ENCODE results near the gene PKLR.
"Not testable (repeated sequence)": the region's sequence is repeated elsewhere in the genome, so short reads cannot be mapped to it uniquely, and the experiment has no call there.

The PKLR gene

DNA sequence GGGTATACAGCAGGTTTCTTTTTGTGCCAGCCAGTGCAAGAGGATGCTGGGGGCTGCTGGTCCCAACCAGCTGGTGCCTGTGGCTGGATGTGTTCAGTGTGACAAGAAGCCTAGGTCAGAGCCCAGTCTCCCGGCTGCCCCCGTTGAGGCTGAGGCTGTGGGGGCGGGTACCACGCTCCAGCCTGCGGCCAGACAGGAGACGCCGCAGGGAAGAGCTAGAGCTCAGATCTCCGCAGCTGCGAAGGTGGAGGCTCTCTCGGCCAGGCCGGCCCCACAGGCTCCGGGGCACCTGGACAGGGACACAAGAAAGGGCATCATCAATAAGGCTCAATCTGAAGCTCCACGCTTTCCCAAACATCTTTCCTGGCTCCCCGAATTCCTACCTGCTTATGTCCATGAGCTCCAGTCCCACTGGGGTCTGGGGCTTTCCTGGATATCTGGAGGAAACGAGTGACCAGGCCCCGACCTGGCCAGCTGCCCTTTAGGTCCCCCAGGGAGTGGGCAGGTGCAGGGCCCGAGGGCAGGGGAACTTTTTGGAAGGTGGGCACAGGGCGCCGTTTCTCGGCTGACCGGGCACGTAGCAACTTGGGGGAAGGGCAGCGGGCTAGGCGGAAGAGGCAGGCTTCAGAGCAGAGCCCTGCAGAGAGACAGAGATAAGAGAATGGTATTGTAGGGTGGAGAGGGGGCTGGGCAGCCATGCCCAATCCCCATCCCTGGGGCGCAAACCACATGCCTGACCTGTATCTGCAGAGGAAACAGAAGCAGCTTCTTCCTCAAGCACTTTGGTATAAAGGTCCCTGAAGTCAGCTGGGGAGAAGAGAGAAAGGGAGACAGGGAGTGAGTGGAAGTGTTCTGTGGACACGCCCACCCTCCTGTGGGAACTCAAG lies 53.3 kb downstream of the PKLR start:
- no peak for TF ChIP-seq EZH2 (IDR thresholded peaks at IDR 0.05; ENCODE audit: borderline replicate concordance, low read length)
- TF ChIP-seq, protein P1, sequence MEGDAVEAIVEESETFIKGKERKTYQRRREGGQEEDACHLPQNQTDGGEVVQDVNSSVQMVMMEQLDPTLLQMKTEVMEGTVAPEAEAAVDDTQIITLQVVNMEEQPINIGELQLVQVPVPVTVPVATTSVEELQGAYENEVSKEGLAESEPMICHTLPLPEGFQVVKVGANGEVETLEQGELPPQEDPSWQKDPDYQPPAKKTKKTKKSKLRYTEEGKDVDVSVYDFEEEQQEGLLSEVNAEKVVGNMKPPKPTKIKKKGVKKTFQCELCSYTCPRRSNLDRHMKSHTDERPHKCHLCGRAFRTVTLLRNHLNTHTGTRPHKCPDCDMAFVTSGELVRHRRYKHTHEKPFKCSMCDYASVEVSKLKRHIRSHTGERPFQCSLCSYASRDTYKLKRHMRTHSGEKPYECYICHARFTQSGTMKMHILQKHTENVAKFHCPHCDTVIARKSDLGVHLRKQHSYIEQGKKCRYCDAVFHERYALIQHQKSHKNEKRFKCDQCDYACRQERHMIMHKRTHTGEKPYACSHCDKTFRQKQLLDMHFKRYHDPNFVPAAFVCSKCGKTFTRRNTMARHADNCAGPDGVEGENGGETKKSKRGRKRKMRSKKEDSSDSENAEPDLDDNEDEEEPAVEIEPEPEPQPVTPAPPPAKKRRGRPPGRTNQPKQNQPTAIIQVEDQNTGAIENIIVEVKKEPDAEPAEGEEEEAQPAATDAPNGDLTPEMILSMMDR (IDR thresholded peaks at IDR 0.05; ENCODE audit: low read length): no peak
- no peaks in the 10 kb centered on the region for H3K36me3 ChIP-seq (ENCODE audit: insufficient read depth, low read length)
- no peaks in the 10 kb centered on the region for H3K9me2 ChIP-seq (ENCODE audit: low read depth, low read length)
- H3K27ac ChIP-seq (ENCODE audit: low read depth, low read length, poor library complexity, severe bottlenecking): peak overlapping the region; percentile 20
- H3K9me3 ChIP-seq (ENCODE audit: low read length): no peaks in the 10 kb centered on the region
- H3K4me2 ChIP-seq (ENCODE audit: low read length): no peak overlapping the region
- H3K4me3 ChIP-seq (ENCODE audit: low read depth, low read length, poor library complexity, severe bottlenecking): no peak overlapping the region
- H2AFZ ChIP-seq (ENCODE audit: low read length): no peak overlapping the region
- no peaks in the 10 kb centered on the region for H4K20me1 ChIP-seq (ENCODE audit: insufficient read depth, low read length)
- peaks cover 6% of the 10 kb centered on the region; the same call in 1 of the 2 replicates for H3F3A ChIP-seq (ENCODE audit: insufficient read depth, low read length)
- H3K4me1 ChIP-seq (ENCODE audit: insufficient read depth, low read length, severe bottlenecking): peaks cover 41% of the 10 kb centered on the region
- H3K27me3 ChIP-seq (ENCODE audit: insufficient read depth, low read length): no peaks in the 10 kb centered on the region
- no peaks in the 10 kb centered on the region for H3K79me2 ChIP-seq (ENCODE audit: insufficient read depth, low read length)
- no peak overlapping the region for H3K9ac ChIP-seq (ENCODE audit: low read length)

DNA sequence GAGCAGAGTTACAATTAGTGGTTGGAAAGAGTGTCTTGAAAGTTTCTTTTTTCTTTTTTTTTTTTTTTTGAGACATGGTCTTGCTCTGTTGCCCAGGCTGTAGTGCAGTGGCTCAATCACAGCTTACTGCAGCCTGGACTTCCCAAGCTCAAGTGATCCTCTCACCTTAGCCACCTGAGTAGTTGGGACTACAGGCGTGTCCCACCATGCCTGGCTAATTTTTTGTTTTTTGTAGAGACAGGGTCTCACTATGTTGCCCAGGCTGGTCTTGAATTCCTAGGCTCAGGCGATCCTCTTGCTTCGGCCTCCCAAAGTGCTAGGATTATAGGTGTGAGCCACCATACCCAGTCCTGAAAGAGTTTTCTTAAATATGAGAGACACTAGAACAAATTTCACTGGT lies 54.4 kb downstream of the PKLR start:
- H3K27me3 ChIP-seq (ENCODE audit: insufficient read depth, low read length); H3K4me3 ChIP-seq (ENCODE audit: low read depth, low read length, poor library complexity, severe bottlenecking); H3K79me2 ChIP-seq (ENCODE audit: insufficient read depth, low read length); H3K9me3 ChIP-seq (ENCODE audit: low read length); H4K20me1 ChIP-seq (ENCODE audit: insufficient read depth, low read length); H3K9me2 ChIP-seq (ENCODE audit: low read depth, low read length); H2AFZ ChIP-seq (ENCODE audit: low read length); H3K4me2 ChIP-seq (ENCODE audit: low read length); H3K36me3 ChIP-seq (ENCODE audit: insufficient read depth, low read length); H3F3A ChIP-seq (ENCODE audit: insufficient read depth, low read length); H3K9ac ChIP-seq (ENCODE audit: low read length): not testable (repeated sequence)
- peaks cover 52% of the 10 kb centered on the region for H3K4me1 ChIP-seq (ENCODE audit: insufficient read depth, low read length, severe bottlenecking)
- peak overlapping the region; percentile 20 for H3K27ac ChIP-seq (ENCODE audit: low read depth, low read length, poor library complexity, severe bottlenecking)

DNA sequence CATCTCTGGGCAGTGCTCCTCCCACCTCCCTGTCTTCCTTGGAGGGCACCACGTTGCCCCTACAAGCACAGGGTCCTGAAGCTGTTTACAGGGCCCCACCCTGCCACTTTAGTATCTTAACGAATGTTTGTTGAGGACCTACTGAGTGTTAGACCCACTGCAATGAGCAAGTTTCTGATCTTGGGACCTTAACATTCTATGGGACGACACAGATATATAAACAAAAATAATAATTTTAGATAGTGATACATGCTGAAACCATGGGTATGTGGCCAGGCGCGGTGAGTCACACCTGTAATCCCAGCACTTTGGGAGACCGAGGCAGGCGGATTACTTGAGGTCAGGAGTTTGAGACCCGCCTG lies 56.1 kb downstream of the PKLR start:
- H3K9me2 ChIP-seq (ENCODE audit: low read depth, low read length): no peaks in the 10 kb centered on the region
- H3K9me3 ChIP-seq (ENCODE audit: low read length): no peaks in the 10 kb centered on the region
- TF ChIP-seq, protein P1 (IDR thresholded peaks at IDR 0.05; ENCODE audit: low read length): no peak
- no peak for TF ChIP-seq EZH2 (IDR thresholded peaks at IDR 0.05; ENCODE audit: borderline replicate concordance, low read length)
- no peaks in the 10 kb centered on the region for H4K20me1 ChIP-seq (ENCODE audit: insufficient read depth, low read length)
- no peaks in the 10 kb centered on the region for H3K36me3 ChIP-seq (ENCODE audit: insufficient read depth, low read length)
- H3K4me2 ChIP-seq (ENCODE audit: low read length): peak overlapping the region; percentile 79
- no peak overlapping the region for H2AFZ ChIP-seq (ENCODE audit: low read length)
- peak overlapping the region; percentile 76 for H3K9ac ChIP-seq (ENCODE audit: low read length)
- H3F3A ChIP-seq (ENCODE audit: insufficient read depth, low read length): peaks cover 6% of the 10 kb centered on the region; the same call in 1 of the 2 replicates
- peaks cover 61% of the 10 kb centered on the region for H3K4me1 ChIP-seq (ENCODE audit: insufficient read depth, low read length, severe bottlenecking)
- peak overlapping the region; percentile 75 for H3K4me3 ChIP-seq (ENCODE audit: low read depth, low read length, poor library complexity, severe bottlenecking)
- no peaks in the 10 kb centered on the region for H3K27me3 ChIP-seq (ENCODE audit: insufficient read depth, low read length)
- H3K79me2 ChIP-seq (ENCODE audit: insufficient read depth, low read length): no peaks in the 10 kb centered on the region
- H3K27ac ChIP-seq (ENCODE audit: low read depth, low read length, poor library complexity, severe bottlenecking): peak overlapping the region; percentile 80

Measured in OCI-LY1 (cell line).